Panc1 (cell line): Measurements from ENCODE around the gene SPARCL1. TPM values are rescaled to one million over a fixed set of nuclear protein-coding genes. Genes with fewer than 3 reads are reported as not detected.

Experiments
- ATAC-seq: fragments of 200-7000 bp; cut with Tn5 transposase; 2 replicates; pipeline ENCODE4 v1.9.1; 2020; ENCODE audit warnings: mild to moderate bottlenecking, moderate library complexity
- BruUV-seq: library from RNA; stranded (reverse); fragments of 400-500 nt; replicated peaks from 2 replicates; lab custom pipeline; 2021; lab: Mats Ljungman, UMichigan
- CTCF ChIA-PET: fragments of 300-600 bp; sonication (Branson Sonifier 250); formaldehyde crosslinking; loops from one replicate; lab custom pipeline; 2022; ENCODE audit warnings: antibody characterized with exemption; lab: Charles Lee
- POLR2A ChIA-PET: fragments of 300-600 bp; sonication (Branson Sonifier 250); formaldehyde crosslinking; loops from one replicate; lab custom pipeline; 2022; ENCODE audit warnings: antibody characterized with exemption; lab: Charles Lee
- DNase-seq: peaks from one replicate; pipeline ENCODE4 v3.0.0-alpha.2; 2010; ENCODE audit warnings: low read depth, low spot score
- H3K27ac ChIP-seq: 2 replicates; pipeline ENCODE4 v1.5.1; 2011; ENCODE audit warnings: mild to moderate bottlenecking, low read length, inconsistent platforms
- H3K27me3 ChIP-seq: fragments of 200-500 bp; sonication (Bioruptor generic); 2 replicates; pipeline ENCODE4 v1.6.0; 2014; ENCODE audit warnings: low read length, inconsistent platforms; ENCODE audit not compliant: control insufficient read depth, insufficient read depth
- H3K36me3 ChIP-seq: fragments of 200-500 bp; sonication (Bioruptor generic); 2 replicates; pipeline ENCODE4 v1.5.1; 2014; ENCODE audit warnings: inconsistent platforms, mild to moderate bottlenecking, low read length, moderate library complexity; ENCODE audit not compliant: control insufficient read depth, insufficient read depth
- H3K4me1 ChIP-seq: 2 replicates; pipeline ENCODE4 v1.5.1; 2011; ENCODE audit warnings: inconsistent platforms, mild to moderate bottlenecking, low read length, moderate library complexity; ENCODE audit not compliant: control insufficient read depth, insufficient read depth
- H3K4me3 ChIP-seq, 2 experiments: 2 replicates each; pipeline ENCODE4 v1.5.1; 2011 to 2012; ENCODE audit warnings: low read depth in 2 of 2, low read length in 2 of 2, mild to moderate bottlenecking in 2 of 2, inconsistent platforms in 1 of 2, moderate library complexity in 1 of 2
- H3K9me3 ChIP-seq: fragments of 200-500 bp; sonication (Bioruptor generic); 2 replicates; pipeline ENCODE4 v1.5.1; 2014; ENCODE audit warnings: low read depth, mild to moderate bottlenecking, inconsistent platforms, low read length, moderate library complexity; ENCODE audit not compliant: control insufficient read depth, insufficient read depth
- CTCF ChIP-seq: fragments of 450-650 bp; IDR thresholded peaks from 2 replicates; pipeline ENCODE4 v1.5.1; 2017; ENCODE audit warnings: mild to moderate bottlenecking
- POLR2AphosphoS5 ChIP-seq: IDR thresholded peaks from 2 replicates; pipeline ENCODE4 v1.6.1; 2012; ENCODE audit warnings: mild to moderate bottlenecking, low read depth, low read length, moderate library complexity
- REST ChIP-seq, 2 experiments: IDR thresholded peaks; 2 replicates each; pipeline ENCODE4 v1.6.1; 2011 to 2012; ENCODE audit warnings: low read depth in 2 of 2, control low read depth in 1 of 2, low read length in 1 of 2, mild to moderate bottlenecking in 1 of 2, moderate library complexity in 1 of 2; ENCODE audit not compliant: insufficient read depth in 1 of 2
- SIN3A ChIP-seq: IDR thresholded peaks from 2 replicates; pipeline ENCODE4 v1.6.1; 2012; ENCODE audit warnings: low read depth, mild to moderate bottlenecking, low read length, moderate library complexity, borderline replicate concordance; ENCODE audit not compliant: insufficient read depth
- TCF7L2 ChIP-seq: IDR thresholded peaks from 2 replicates; pipeline ENCODE4 v1.6.1; 2011; ENCODE audit warnings: mild to moderate bottlenecking, low read depth, low read length, inconsistent platforms
- in situ Hi-C: cut with HindIII; loops from 2 replicates; pipeline ENCODE4 v1.10.0; 2016; ENCODE audit warnings: low sequenced_read_pairs, low pct_unique_long_range_greater_than_20kb
- intact Hi-C: fragments of 100-400 bp; cut with micrococcal nuclease; formaldehyde crosslinking; loops from one replicate; pipeline ENCODE4 v1.10.0; 2022; ENCODE audit not compliant: unreplicated experiment
- total RNA-seq: library from RNA; stranded (reverse); gene quantifications from one replicate; pipeline ENCODE4 v1.2.1, GENCODE V29; 2021; ENCODE audit not compliant: unreplicated experiment

Gene SPARCL1
- total RNA-seq, 1 experiment from 2014 or later, result 0.57 TPM

- intact Hi-C loops (no loop called here), in situ Hi-C loops (no loop called here)
- Histone ChIP-seq H3K4me1 (no peaks in the 10 kb centered on the region), H3K4me3 (no peak overlapping the region), H3K36me3 (no peaks in the 10 kb centered on the region), H3K27ac (no peak overlapping the region), H3K27me3 (no peaks in the 10 kb centered on the region), H3K9me3 (no peaks in the 10 kb centered on the region)
- POLR2A ChIA-PET, result no interaction called here
- ATAC-seq (no peak), DNase-seq (no peak)
- CTCF ChIA-PET, result no interaction called here
- BruUV-seq, result no TSS peak
- TF ChIP-seq POLR2AphosphoS5 (no peak), REST (IDR thresholded peaks at IDR 0.05; ENCODE audit: insufficient read depth in 1 of 2, low read depth in 2 of 2, low read length in 1 of 2) (no peak), SIN3A (no peak)
Measured at GRCh38 chr4:87530229-87530628, 1.1 kb upstream of the SPARCL1 start.

- H3K4me3 ChIP-seq, result no peak overlapping the region
- intact Hi-C loops (no loop called here), in situ Hi-C loops (no loop called here)
- H3K27me3 ChIP-seq, result no peaks in the 10 kb centered on the region
- H3K27ac ChIP-seq, result no peak overlapping the region
- no peaks in the 10 kb centered on the region for H3K4me1 ChIP-seq
- 0 out of 2 replicates have a peak, but pooled peaks cover 3% of the 10 kb centered on the region for H3K9me3 ChIP-seq
- ChIA-PET POLR2A (no interaction called here), CTCF (no interaction called here)
- DNase-seq, result no peak
- no TSS peak for BruUV-seq
- TF ChIP-seq REST (IDR thresholded peaks at IDR 0.05; ENCODE audit: insufficient read depth in 1 of 2, low read depth in 2 of 2, low read length in 1 of 2) (no peak), SIN3A (no peak), CTCF (no peak), POLR2AphosphoS5 (no peak), TCF7L2 (no peak)
- no peak for ATAC-seq
- no peaks in the 10 kb centered on the region for H3K36me3 ChIP-seq
Measured at GRCh38 chr4:87527431-87528220, 1.6 kb downstream of the SPARCL1 start.
